ENCODE data around the gene UMAD1.

The UMAD1 gene

GRCh38 chr7:7703427-7703826 lies 62.9 kb downstream of the UMAD1 start:
- Histone ChIP-seq H3K4me3 (ENCODE audit: low read length) (no peak overlapping the region), H3K9me2 (replicated peaks; ENCODE audit: insufficient read depth, low read length) (no peaks in the 10 kb centered on the region), H3K36me3 (replicated peaks; ENCODE audit: insufficient read depth, low read length) (no peaks in the 10 kb centered on the region), H3K27me3 (replicated peaks; ENCODE audit: insufficient read depth, low read length) (no peaks in the 10 kb centered on the region), H3K9ac (ENCODE audit: low read length) (no peak overlapping the region), H2AFZ (ENCODE audit: low read length) (no peak overlapping the region), H3K9me3 (replicated peaks; ENCODE audit: insufficient read depth, low read length) (no peaks in the 10 kb centered on the region), H3K4me1 (ENCODE audit: low read length) (peaks cover 7% of the 10 kb centered on the region), H4K20me1 (ENCODE audit: insufficient read depth, low read length) (no peaks in the 10 kb centered on the region), H3K4me2 (ENCODE audit: low read depth, low read length) (no peak overlapping the region), H3F3A (ENCODE audit: insufficient read depth, low read length) (no peaks in the 10 kb centered on the region), H3K79me2 (ENCODE audit: low read length) (no peaks in the 10 kb centered on the region), H3K27ac (ENCODE audit: low read length) (no peak overlapping the region)
- no peak for DNase-seq
- TF ChIP-seq EZH2 (optimal IDR thresholded peaks at IDR 0.05; ENCODE audit: low read depth, low read length) (no peak), EZH2phosphoT487 (IDR thresholded peaks at IDR 0.05; ENCODE audit: low read length) (no peak), CTCF (IDR thresholded peaks at IDR 0.05; ENCODE audit: low read length) (no peak)

- DNase-seq: no peak
- Histone ChIP-seq H3K4me2 (ENCODE audit: low read depth, low read length) (no peak overlapping the region), H3K27me3 (replicated peaks; ENCODE audit: insufficient read depth, low read length) (no peaks in the 10 kb centered on the region), H3K4me1 (ENCODE audit: low read length) (peaks cover 1% of the 10 kb centered on the region), H3K9ac (ENCODE audit: low read length) (no peak overlapping the region), H3F3A (ENCODE audit: insufficient read depth, low read length) (no peaks in the 10 kb centered on the region), H3K79me2 (ENCODE audit: low read length) (no peaks in the 10 kb centered on the region), H4K20me1 (ENCODE audit: insufficient read depth, low read length) (no peaks in the 10 kb centered on the region), H2AFZ (ENCODE audit: low read length) (no peak overlapping the region), H3K9me3 (replicated peaks; ENCODE audit: insufficient read depth, low read length) (no peaks in the 10 kb centered on the region), H3K36me3 (replicated peaks; ENCODE audit: insufficient read depth, low read length) (no peaks in the 10 kb centered on the region), H3K4me3 (ENCODE audit: low read length) (no peak overlapping the region), H3K27ac (ENCODE audit: low read length) (no peak overlapping the region), H3K9me2 (replicated peaks; ENCODE audit: insufficient read depth, low read length) (no peaks in the 10 kb centered on the region)
- TF ChIP-seq CTCF (IDR thresholded peaks at IDR 0.05; ENCODE audit: low read length): no peak
- no peak for TF ChIP-seq EZH2phosphoT487 (IDR thresholded peaks at IDR 0.05; ENCODE audit: low read length)
- no peak for TF ChIP-seq EZH2 (optimal IDR thresholded peaks at IDR 0.05; ENCODE audit: low read depth, low read length)
Measured at GRCh38 chr7:7704867-7705266, 64.3 kb downstream of the UMAD1 start.

- H3K9me2 ChIP-seq (replicated peaks; ENCODE audit: insufficient read depth, low read length): no peaks in the 10 kb centered on the region
- H3K36me3 ChIP-seq (replicated peaks; ENCODE audit: insufficient read depth, low read length): no peaks in the 10 kb centered on the region
- H4K20me1 ChIP-seq (ENCODE audit: insufficient read depth, low read length): no peaks in the 10 kb centered on the region
- no peak overlapping the region for H3K27ac ChIP-seq (ENCODE audit: low read length)
- H3K9me3 ChIP-seq (replicated peaks; ENCODE audit: insufficient read depth, low read length): no peaks in the 10 kb centered on the region
- no peak for DNase-seq
- H3K27me3 ChIP-seq (replicated peaks; ENCODE audit: insufficient read depth, low read length): no peaks in the 10 kb centered on the region
- no peak overlapping the region for H2AFZ ChIP-seq (ENCODE audit: low read length)
- H3K4me3 ChIP-seq (ENCODE audit: low read length): no peak overlapping the region
- H3K79me2 ChIP-seq (ENCODE audit: low read length): no peaks in the 10 kb centered on the region
- no peak overlapping the region for H3K9ac ChIP-seq (ENCODE audit: low read length)
- no peaks in the 10 kb centered on the region for H3F3A ChIP-seq (ENCODE audit: insufficient read depth, low read length)
- H3K4me1 ChIP-seq (ENCODE audit: low read length): no peaks in the 10 kb centered on the region; the same call in 1 of the 2 replicates
- TF ChIP-seq EZH2phosphoT487 (IDR thresholded peaks at IDR 0.05; ENCODE audit: low read length): no peak
- no peak for TF ChIP-seq EZH2 (optimal IDR thresholded peaks at IDR 0.05; ENCODE audit: low read depth, low read length)
- TF ChIP-seq CTCF (IDR thresholded peaks at IDR 0.05; ENCODE audit: low read length): no peak
- no peak overlapping the region for H3K4me2 ChIP-seq (ENCODE audit: low read depth, low read length)
Measured at GRCh38 chr7:7705318-7705717, 64.8 kb downstream of the UMAD1 start.

Data from MM.1S (cell line).